GM18858 (cell line): ENCODE data around the gene PTGS1.
"Not testable (repeated sequence)": the region's sequence is repeated elsewhere in the genome, so short reads cannot be mapped to it uniquely, and the experiment has no call there.

ENCODE experiments used
- ATAC-seq: cut with Tn5 transposase; IDR thresholded peaks from one replicate; pipeline ENCODE4 v1.9.1; 2021; ENCODE audit not compliant: unreplicated experiment

PTGS1 gene

DNA sequence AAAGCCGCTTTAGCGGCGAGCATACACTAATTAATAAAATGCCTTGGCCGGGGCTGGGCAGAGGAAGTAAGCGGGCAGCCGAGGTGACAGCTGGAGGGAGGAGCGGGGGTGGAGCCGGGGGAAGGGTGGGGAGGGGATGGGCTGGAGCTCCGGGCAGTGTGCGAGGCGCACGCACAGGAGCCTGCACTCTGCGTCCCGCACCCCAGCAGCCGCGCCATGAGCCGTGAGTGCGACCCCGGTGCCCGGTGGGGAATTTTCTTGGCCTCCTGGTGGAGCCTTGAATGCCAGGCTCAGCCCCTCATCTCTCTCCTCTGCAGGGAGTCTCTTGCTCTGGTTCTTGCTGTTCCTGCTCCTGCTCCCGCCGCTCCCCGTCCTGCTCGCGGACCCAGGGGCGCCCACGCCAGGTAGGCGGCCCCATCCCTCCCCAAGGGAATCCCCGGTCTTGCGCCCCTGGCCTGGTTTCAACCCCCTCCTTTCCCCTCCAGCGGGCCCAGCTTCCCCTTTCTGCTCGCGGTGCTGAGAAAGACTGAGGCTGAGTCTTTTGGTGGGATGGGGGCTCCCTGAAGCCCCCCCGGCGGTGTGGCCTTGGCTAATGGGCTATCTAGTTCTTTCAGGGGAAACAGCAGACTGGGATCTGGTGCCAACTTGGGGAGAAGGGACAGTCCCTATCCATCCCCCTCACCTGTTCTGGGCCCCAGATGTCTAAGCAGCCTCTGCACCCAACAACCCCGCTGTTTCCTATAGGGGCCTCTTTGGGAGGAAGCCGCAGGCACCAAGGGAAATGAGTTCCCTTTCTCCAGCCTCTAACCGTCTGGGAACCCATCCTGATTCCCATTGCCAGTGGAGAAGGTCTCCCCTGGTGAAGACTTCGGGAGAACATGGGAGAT lies at the start of gene PTGS1:
PTGS1 (plus strand) TSS at position 156 of the 887 bp plus-strand sequence; CDS start at position 217, 61 bp downstream.
- ATAC-seq, result no peak

DNA sequence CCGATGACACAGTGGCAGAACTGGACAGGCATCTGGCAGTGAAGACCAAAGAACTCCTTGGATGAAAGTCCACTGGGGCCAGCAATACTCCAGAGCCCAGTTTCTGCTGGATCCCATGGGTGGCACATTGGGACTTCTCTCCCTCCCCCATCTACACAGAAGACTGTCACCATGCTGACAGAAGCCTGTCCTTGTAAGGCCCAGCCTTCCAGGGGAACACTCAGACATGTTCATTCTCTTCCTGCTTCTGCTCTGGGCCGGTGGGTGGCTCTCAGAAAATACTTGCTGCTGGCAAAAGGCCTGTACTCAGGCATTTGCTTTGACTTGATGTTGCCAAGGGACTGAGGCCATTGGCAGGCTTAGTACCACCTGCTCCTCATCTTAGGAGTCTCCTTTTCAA lies 48.3 kb upstream of the PTGS1 start:
- ATAC-seq, result no peak

DNA sequence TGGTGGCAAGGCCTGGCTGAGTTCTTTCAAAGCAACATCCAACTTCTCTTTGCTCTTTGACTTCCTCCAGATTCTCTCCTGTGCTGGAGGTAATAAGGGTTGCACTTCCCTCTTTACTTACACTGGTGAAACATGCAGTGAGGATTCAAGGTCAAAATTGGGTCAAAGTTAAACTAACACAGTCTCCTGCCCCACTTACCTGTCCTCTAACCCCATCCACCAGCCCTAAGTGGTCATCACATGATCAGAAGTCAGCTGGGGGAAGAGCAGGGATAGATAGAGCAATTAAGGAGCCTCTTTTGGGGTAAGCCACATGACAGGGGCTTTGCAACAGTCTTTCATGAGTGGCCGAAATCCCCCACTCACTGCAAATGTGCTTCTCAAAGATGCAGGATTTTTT lies 46.2 kb upstream of the PTGS1 start:
- ATAC-seq, result not testable (repeated sequence)

DNA sequence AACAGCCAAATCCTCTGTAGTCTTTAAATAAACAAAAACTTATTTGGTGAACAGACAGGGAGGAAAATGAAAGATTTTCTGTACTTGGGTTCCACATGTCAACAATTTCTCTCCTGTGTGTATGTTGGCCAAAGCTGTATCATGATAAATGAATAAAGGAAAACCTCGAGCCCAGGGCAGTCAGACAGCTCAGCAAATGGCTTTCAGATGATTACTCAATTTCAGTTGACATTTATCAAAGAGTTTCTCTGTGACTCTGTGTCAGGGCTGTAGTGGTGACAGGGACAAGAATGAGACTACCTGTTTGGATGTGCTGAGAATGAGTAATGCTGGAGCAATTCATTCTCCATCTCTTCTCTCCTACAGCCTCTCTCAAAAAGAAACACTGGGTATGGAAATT lies 45.7 kb upstream of the PTGS1 start:
- no peak for ATAC-seq

DNA sequence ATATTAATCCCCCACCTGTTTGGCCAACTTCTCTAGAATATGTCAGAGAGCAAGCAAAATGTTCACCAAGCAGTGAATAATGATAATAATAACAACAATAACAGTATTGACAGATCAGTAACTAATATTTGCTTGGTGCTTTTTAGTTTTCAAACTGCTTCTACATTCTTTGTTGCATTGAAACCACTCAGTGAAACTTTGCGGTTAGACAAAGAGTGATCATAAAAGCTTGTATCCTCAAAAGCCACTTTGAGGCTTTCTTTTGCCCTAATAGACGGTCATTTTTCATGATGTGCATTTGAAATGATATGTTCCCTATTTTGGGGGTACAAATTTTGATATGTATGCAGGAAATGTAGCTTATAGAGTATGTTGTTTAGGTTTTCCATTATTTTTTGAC lies 43.6 kb upstream of the PTGS1 start:
- no peak for ATAC-seq

DNA sequence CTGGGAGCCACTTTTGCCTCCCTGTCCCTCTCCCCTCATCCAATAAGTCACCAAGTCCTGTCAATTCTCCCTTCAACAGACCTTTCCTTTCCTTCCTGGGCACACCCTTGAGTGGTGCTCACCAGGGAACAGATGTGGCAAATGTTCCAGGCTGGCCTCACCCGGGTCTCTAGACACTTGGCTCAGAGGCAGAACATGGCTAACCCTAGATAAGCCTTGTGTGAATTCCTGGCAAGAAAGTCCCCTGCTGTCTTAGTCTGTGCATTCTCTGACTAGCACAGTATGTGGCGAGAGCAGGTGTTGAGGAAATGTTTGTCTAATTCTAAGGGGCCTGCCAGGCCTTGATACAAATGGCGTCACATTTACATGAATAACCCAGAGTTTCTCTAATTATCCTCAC lies 41.2 kb upstream of the PTGS1 start:
- no peak for ATAC-seq

DNA sequence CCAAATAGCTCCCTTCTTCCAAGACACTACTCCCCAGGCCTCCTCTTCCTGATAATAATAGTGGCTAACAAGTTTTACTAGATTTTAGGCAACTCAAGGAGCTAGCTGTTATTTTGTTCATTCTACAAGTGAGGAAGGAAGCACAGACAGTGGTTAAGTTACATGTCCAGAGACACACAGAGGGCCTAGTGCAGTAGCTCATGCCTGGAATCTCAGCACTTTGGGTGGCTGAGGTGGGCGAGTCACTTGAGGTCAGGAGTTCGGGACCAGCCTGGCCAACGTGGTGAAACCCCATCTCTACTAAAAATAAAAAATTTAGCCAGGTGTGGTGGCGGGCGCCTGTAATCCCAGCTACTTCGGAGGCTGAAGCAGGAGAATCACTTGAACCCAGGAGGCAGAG lies 40.4 kb upstream of the PTGS1 start:
- not testable (repeated sequence) for ATAC-seq

DNA sequence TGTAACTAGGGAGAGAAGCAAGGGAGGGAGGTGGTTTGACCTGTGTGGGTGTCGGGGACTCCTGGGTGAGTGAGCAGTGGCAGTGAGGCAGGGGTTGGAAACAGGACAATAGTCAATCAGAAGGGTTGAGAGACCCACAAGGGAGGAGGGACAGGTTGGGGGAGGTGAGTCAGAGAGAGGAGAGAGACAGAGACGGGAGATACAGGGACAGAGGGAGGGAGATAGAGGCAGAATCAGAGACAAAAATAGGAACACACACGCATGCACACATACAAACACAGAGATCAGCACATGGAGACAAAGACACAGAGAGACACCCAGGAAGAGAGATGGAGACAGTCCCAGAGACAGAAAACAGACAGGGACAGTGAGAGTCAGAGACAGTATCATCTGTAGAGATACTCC lies 39.3 kb upstream of the PTGS1 start:
- ATAC-seq, result no peak

DNA sequence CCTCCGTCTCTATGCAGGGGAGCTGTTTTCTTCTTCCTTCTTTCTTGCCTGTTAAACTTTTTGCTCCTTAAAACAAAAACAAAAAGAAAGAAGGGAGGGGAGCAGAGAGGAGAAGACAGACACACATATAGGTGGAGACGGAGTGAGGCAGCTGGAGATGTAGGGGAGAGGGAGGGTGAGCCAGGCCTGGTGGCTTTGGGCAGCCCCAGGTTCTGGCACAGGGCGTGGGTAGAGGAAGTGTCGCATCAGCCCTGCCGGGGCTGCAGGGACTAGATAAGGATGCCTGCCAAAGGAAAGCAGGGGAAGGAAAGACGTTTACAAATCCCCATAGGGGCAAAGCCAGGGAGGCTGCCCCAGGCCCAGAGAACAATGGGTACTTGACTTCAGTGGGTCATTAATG lies 38.7 kb upstream of the PTGS1 start:
- ATAC-seq, result no peak

DNA sequence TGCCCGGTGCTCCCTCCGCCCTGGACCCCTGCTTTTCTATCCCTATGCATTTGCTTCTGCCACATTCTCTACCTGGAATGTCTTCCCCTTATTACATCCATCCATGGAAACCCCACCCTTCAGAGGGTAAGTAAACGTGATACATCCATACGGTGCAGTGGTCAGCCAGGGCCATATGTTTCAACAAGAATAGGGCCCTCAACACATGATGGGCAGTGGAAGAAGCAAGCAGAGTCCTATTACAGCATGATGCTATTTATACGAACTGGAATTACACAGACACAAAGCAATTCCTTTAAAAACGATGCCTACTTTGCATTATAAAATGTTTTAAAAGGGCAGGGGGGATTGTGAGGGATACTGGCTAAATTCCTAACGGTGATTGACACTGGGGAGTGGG lies 38.2 kb upstream of the PTGS1 start:
- ATAC-seq, result no peak

DNA sequence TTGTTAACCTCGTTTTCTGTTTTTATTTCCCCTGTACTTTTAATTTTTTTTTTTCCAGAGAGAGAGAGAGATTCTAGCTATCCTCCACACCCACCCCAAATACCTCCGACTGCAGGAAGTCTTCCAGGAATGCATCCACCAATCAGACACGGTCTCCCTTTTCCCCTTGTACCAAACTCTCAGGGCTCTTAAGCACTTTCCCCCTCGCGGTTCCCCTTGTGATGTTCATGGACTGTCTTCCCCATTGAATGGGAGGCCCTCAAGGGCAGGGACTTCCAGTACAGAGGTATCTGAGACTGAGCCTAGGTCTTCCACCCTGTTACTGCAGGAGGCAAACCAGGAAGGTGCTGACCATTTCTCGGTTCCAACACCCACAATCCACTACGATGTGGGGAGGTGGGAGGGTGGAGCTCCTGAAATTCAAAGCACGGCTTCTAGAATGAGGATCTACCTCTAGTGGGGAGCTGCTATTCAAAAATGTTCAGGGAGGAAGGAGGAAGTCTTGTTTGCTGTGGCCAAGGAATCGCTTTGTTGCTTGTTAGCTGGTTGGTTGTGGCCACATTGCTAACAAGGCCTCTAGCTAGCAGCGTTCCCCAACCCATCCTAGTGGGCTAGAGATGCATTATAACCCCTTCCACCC lies 37.5 kb upstream of the PTGS1 start:
- no peak for ATAC-seq

DNA sequence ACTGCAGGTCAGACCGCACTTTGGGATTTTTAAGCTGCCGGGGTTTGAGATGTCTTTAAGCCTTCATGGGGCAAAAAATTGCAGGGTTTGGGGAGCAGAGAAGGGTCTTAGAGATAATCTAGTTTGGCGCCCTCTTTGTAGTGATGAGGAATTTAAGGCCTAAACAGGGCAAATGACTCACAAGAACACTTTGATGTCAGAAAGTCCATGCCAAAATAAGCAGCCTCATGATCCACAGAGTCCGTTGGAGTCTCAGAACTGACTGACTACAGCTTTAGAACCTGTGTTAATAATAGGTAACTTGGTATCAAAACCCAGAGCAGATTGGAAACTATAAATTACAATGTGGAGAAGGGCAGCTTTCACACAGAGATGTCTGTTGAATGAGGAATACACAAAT lies 35.9 kb upstream of the PTGS1 start:
- no peak for ATAC-seq

DNA sequence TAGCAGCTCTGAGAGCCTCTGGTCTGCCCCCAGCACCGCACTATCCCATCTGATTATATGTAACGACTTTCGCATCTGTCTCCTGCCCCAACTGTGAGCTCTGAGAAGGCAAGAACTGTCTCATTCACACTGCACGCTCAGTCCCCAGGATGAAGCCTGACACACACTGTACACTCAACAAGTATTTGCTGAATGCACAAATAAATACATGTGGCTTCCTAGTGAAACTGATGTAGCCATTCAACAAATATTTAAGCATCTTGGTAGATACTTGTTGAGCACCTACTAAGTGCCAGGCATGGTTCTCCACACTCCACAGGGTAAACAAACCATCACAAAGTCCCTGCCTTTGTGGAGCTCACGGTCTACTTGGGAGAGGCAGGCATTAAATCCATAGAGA lies 34.6 kb upstream of the PTGS1 start:
- no peak for ATAC-seq

DNA sequence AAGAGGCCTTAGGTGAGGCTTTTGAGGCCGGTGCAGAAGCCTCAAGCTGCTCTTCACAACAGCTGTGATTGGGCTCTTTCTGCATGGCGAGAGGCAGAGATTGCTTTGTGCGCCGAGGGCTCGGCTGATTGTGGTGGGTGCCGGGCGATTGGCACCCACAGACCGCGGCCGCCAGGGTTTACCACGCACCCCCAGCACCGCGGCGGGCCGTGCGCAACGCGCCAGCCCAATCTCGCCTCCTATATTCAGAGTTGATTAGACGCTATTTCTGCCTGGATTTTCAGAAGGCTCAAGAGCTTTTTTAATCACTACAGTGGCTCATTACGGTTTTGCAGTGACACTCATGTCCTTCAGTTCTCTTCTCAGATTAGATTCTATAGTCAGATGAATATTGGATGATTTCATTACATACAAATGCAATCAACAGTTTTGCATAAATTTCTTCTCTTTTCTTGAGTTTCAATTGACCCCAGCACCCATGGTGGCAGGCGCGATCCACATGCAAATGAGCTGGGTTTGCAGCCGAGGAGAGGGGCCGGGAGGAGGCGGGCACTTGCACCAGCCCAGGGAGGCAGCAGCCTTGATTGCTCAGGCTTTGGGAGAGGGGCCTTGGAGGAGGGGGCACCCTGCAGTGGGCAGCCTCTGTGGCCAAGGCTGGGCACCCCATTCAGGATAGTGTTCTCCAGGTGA lies 33.8 kb upstream of the PTGS1 start:
- ATAC-seq, result no peak

DNA sequence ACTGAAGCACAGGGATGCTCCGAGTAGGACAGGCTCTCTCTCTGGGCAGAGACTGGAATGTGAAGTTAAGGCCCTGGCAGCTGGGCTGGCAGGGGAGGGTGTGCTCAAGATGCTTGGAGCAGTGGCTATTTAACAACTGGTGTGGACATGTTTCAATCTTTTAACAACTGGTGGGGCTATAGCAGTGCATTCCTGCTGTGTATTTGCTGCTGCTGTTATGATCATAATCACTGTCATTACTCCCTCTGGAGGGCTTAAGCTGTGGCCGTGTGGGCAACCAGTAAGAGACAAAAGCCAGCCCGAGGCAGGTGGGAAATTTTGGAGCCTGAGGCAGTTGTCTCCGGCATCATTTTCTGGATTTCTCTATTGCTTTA lies 33.3 kb upstream of the PTGS1 start:
- no peak for ATAC-seq

DNA sequence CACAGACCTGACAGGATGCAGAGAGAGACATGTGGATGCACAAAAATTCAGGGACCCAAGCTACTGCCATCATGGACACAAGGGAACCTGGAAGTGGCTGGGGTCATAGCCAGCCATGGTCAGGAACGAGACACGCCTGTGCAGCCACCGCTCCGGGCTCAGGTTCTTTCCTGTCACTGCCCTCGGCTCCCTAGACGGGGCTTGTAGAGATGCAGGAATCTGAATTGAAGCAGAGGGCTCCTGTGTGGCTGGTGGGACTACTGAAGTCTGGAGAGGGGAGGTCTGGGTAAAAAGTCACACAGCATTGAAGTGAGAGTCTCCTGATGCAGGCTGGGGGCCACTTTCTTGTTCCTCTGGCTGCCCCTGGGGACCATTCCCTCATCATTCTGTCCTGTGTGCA lies 32.3 kb upstream of the PTGS1 start:
- no peak for ATAC-seq

DNA sequence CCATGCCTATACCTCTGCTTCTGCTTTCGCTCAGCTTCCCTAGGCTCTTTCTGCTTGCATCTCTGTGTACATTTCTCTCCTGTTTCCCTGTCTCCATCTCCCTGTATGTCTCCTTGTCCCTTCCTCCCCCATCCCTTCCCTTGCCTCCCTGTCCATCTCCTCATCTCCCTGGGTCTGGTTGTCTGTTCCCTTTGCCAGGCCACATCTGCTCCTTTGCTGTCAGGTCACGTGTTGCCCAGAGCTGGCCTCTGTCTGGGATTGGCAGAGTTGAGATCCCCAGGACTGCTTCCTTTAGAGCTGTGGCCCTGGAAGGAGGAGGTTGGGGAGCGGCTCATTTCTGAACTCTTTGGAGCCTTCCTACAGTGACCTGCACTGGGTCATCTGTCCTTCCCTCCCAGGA lies 31.8 kb upstream of the PTGS1 start:
- ATAC-seq, result no peak

DNA sequence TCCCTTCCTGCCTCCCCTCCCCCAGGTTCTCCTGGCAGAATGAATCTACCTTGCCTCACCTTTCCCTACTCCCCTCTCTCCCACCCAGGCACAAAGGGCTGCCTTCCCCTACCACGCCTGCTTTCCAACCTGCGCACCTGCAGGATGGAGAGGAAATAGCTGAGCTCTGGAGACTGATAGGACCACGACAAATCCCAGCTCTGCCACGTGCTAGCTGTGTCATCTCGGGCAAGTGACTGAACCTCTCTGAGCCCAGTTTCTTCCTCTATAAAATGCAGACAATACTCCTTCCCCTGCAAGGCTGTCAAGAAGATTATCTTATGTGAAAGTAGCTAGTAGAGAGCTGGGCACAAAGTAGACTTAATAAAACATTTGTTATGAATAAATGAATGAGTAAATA lies 31.2 kb upstream of the PTGS1 start:
- ATAC-seq, result no peak

DNA sequence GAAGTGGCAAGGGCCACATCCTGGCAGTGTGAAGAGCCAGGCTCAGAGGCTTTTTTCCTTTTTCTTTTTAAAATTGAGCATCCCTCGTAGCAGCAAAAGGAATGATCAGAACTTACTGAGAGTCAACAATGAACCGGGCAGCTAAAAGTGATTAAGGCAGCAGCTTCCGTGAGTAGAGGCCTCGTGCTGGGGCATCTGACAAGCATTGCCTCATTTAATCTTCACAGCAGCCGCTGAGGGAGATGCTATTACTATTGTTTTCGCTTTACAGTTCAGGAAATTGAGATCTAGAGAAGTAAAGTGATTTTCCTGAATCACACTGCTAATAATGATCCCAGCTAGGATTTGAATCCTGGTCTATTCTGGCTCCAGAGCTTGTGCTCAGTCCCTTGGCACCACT lies 30.7 kb upstream of the PTGS1 start:
- no peak for ATAC-seq

DNA sequence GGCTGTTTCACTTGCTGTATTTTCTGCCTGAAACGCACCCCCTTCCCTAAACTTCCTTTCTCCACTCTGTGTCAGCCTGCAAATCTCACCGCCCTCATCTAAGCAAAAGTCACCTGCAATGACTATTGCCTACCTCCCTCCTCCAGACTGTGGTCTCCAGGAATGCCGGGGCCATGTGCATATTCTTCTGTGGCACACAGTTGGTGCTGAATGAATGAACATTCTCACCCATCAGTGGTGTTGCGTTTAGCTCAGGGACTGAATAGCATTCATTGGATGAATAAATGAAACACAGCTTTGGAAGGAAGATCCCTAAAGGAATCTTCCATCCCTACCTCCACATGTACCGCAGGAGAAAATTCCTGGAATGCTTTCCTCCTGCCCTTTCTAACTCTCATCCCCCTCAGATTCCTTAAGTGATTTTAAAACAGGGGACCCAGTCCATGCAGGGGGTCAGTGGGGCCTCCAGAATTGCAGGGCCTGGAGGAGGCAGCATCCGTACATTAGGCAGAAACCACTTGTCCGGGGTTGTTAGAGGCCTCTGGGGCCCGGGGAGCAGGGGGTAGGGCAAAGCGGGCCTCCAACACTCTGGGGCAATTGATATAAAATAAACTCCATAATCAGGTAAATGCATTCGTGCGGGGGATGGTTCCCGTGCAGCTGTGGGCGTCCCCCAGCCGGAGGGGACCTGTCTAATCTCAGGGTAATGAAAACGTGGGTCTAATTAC lies 28.3 kb upstream of the PTGS1 start:
- ATAC-seq, result no peak
